ENCODE measurements around the gene EPHB2. TPM values are rescaled to one million over a fixed set of nuclear protein-coding genes. Genes with fewer than 3 reads are reported as not detected.

Gene EPHB2
- polyA plus RNA-seq, 4 donors = 1.1 to 52.5 (median 15.8) TPM

GRCh38 chr1:22862752-22863151 is 152.1 kb downstream of the EPHB2 start:
- no peak for FAIRE-seq
- no peak overlapping the region for H3K27ac ChIP-seq (ENCODE audit: low read depth in 1 of 3, low read length in 2 of 3)
- H3K4me1 ChIP-seq (ENCODE audit: control insufficient read depth in 3 of 3, insufficient read depth in 2 of 3, low read depth in 1 of 3, low read length in 2 of 3) = no peaks in the 10 kb centered on the region
- no peak for DNase-seq
- no peak overlapping the region for H3K4me3 ChIP-seq (ENCODE audit: low read depth in 1 of 3, low read length in 3 of 3)
- H3K27me3 ChIP-seq (ENCODE audit: control insufficient read depth in 3 of 3, insufficient read depth in 3 of 3, low read length in 3 of 3) = no peaks in the 10 kb centered on the region
- 87 to 95% (median 93%) methylated on average over 9 of the region's 9 CpGs for WGBS, 3 donors
- H3K9me3 ChIP-seq (ENCODE audit: control insufficient read depth in 2 of 2, insufficient read depth in 1 of 2, low read depth in 1 of 2, low read length in 1 of 2) = peaks cover 0 to under 1% of the 10 kb centered on the region in 2 donors
- H3K36me3 ChIP-seq (ENCODE audit: control insufficient read depth in 3 of 3, insufficient read depth in 2 of 3, low read depth in 1 of 3, low read length in 3 of 3) = peaks cover 0 to 74% (median 0%) of the 10 kb centered on the region in 3 donors

- no peak overlapping the region for H3K4me3 ChIP-seq (ENCODE audit: low read depth in 1 of 3, low read length in 3 of 3)
- DNase-seq = no peak
- no peak overlapping the region for H3K27ac ChIP-seq (ENCODE audit: low read depth in 1 of 3, low read length in 2 of 3)
- FAIRE-seq = no peak
- 90 to 96% (median 92%) methylated on average over 7 of the region's 7 CpGs for WGBS, 3 donors
- H3K36me3 ChIP-seq (ENCODE audit: control insufficient read depth in 3 of 3, insufficient read depth in 2 of 3, low read depth in 1 of 3, low read length in 3 of 3) = peaks cover 0 to 75% (median 0%) of the 10 kb centered on the region in 3 donors
- H3K27me3 ChIP-seq (ENCODE audit: control insufficient read depth in 3 of 3, insufficient read depth in 3 of 3, low read length in 3 of 3) = no peaks in the 10 kb centered on the region
- H3K9me3 ChIP-seq (ENCODE audit: control insufficient read depth in 2 of 2, insufficient read depth in 1 of 2, low read depth in 1 of 2, low read length in 1 of 2) = peaks cover 0 to 5% of the 10 kb centered on the region in 2 donors
- H3K4me1 ChIP-seq (ENCODE audit: control insufficient read depth in 3 of 3, insufficient read depth in 2 of 3, low read depth in 1 of 3, low read length in 2 of 3) = no peaks in the 10 kb centered on the region
These were observed 153.1 kb downstream of the EPHB2 start for GRCh38 chr1:22863766-22864165.

DNA sequence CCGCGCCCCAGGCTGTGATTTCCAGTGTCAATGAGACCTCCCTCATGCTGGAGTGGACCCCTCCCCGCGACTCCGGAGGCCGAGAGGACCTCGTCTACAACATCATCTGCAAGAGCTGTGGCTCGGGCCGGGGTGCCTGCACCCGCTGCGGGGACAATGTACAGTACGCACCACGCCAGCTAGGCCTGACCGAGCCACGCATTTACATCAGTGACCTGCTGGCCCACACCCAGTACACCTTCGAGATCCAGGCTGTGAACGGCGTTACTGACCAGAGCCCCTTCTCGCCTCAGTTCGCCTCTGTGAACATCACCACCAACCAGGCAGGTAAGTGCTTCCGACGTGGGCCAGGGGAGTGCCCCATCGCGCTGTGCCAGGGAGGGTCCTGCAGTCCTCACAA is 154.2 kb downstream of the EPHB2 start:
- Histone ChIP-seq H3K27ac (ENCODE audit: low read depth in 1 of 3, low read length in 2 of 3) (no peak overlapping the region), H3K27me3 (ENCODE audit: control insufficient read depth in 3 of 3, insufficient read depth in 3 of 3, low read length in 3 of 3) (no peaks in the 10 kb centered on the region), H3K9me3 (ENCODE audit: control insufficient read depth in 2 of 2, insufficient read depth in 1 of 2, low read depth in 1 of 2, low read length in 1 of 2) (peaks cover 0 to 5% of the 10 kb centered on the region in 2 donors), H3K4me1 (ENCODE audit: control insufficient read depth in 3 of 3, insufficient read depth in 2 of 3, low read depth in 1 of 3, low read length in 2 of 3) (no peaks in the 10 kb centered on the region), H3K4me3 (ENCODE audit: low read depth in 1 of 3, low read length in 3 of 3) (no peak overlapping the region), H3K36me3 (ENCODE audit: control insufficient read depth in 3 of 3, insufficient read depth in 2 of 3, low read depth in 1 of 3, low read length in 3 of 3) (peaks cover 0 to 86% (median 0%) of the 10 kb centered on the region in 3 donors)
- FAIRE-seq = no peak
- DNase-seq = no peak
- WGBS, 3 donors = 94 to 95% (median 95%) methylated on average over 22 to 24 of the region's 24 CpGs

DNA sequence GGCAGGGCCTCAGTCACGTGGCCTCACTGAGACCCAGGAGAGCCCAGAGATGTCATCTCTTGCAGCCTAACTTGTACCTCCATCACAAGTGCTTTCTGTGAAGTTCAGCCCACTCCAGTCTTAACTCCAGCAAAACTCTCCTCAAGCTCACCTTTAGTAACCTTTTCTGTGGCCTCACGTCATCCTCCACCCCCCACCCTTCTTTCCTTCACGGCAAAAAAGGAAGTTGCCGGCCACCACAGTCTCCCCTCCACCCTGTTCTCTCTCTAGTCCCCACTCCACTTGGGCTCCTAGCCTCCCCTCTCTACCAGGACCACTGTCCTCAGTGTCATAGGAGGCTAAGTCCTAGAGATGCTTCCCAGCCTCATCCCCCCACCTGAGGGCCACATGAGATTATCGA is 155.1 kb downstream of the EPHB2 start:
- H3K9me3 ChIP-seq (ENCODE audit: control insufficient read depth in 2 of 2, insufficient read depth in 1 of 2, low read depth in 1 of 2, low read length in 1 of 2) = peaks cover 0 to 5% of the 10 kb centered on the region in 2 donors
- no peak overlapping the region for H3K27ac ChIP-seq (ENCODE audit: low read depth in 1 of 3, low read length in 2 of 3)
- no peaks in the 10 kb centered on the region for H3K4me1 ChIP-seq (ENCODE audit: control insufficient read depth in 3 of 3, insufficient read depth in 2 of 3, low read depth in 1 of 3, low read length in 2 of 3)
- WGBS, 3 donors = 63 to 90% (median 68%) methylated on average over 5 of the region's 5 CpGs
- peaks cover 0 to 89% (median 0%) of the 10 kb centered on the region in 3 donors for H3K36me3 ChIP-seq (ENCODE audit: control insufficient read depth in 3 of 3, insufficient read depth in 2 of 3, low read depth in 1 of 3, low read length in 3 of 3)
- no peak for FAIRE-seq
- no peak overlapping the region for H3K4me3 ChIP-seq (ENCODE audit: low read depth in 1 of 3, low read length in 3 of 3)
- no peak for DNase-seq
- H3K27me3 ChIP-seq (ENCODE audit: control insufficient read depth in 3 of 3, insufficient read depth in 3 of 3, low read length in 3 of 3) = no peaks in the 10 kb centered on the region

- H3K27ac ChIP-seq (ENCODE audit: low read depth in 1 of 3, low read length in 2 of 3) = no peak overlapping the region
- no peak for FAIRE-seq
- 94 to 98% (median 97%) methylated on average over 5 of the region's 5 CpGs for WGBS, 3 donors
- H3K4me3 ChIP-seq (ENCODE audit: low read depth in 1 of 3, low read length in 3 of 3) = no peak overlapping the region
- peaks cover 0 to 87% (median 0%) of the 10 kb centered on the region in 3 donors for H3K36me3 ChIP-seq (ENCODE audit: control insufficient read depth in 3 of 3, insufficient read depth in 2 of 3, low read depth in 1 of 3, low read length in 3 of 3)
- DNase-seq = no peak
- no peaks in the 10 kb centered on the region for H3K4me1 ChIP-seq (ENCODE audit: control insufficient read depth in 3 of 3, insufficient read depth in 2 of 3, low read depth in 1 of 3, low read length in 2 of 3)
- peaks cover 0 to 5% of the 10 kb centered on the region in 2 donors for H3K9me3 ChIP-seq (ENCODE audit: control insufficient read depth in 2 of 2, insufficient read depth in 1 of 2, low read depth in 1 of 2, low read length in 1 of 2)
- H3K27me3 ChIP-seq (ENCODE audit: control insufficient read depth in 3 of 3, insufficient read depth in 3 of 3, low read length in 3 of 3) = no peaks in the 10 kb centered on the region
These were observed 156.2 kb downstream of the EPHB2 start for GRCh38 chr1:22866868-22867267.

DNA sequence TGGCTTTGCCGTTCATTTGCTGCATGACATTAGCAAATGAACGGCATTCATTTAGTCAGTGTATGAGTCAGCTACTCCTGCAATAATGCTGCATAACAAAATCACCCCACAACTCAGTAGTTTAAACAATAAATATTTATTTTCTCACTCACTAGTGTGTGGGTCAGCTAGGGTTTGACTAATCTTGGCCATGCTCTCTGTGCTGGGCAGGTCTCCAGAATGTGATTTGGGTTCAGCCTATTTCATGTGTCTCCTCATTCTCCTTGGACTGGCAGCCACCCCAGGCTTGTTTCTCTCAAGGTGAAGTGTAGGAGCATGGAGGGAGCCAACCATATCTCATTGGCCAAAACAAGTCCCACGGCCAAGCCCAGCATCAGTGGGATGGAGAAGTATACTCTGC is 157.7 kb downstream of the EPHB2 start:
- Histone ChIP-seq H3K4me3 (ENCODE audit: low read depth in 1 of 3, low read length in 3 of 3) (no peak overlapping the region), H3K36me3 (ENCODE audit: control insufficient read depth in 3 of 3, insufficient read depth in 2 of 3, low read depth in 1 of 3, low read length in 3 of 3) (peaks cover 0 to 88% (median 0%) of the 10 kb centered on the region in 3 donors), H3K4me1 (ENCODE audit: control insufficient read depth in 3 of 3, insufficient read depth in 2 of 3, low read depth in 1 of 3, low read length in 2 of 3) (peaks cover 0 to 6% (median 0%) of the 10 kb centered on the region in 3 donors), H3K27ac (ENCODE audit: low read depth in 1 of 3, low read length in 2 of 3) (no peak overlapping the region), H3K27me3 (ENCODE audit: control insufficient read depth in 3 of 3, insufficient read depth in 3 of 3, low read length in 3 of 3) (no peaks in the 10 kb centered on the region), H3K9me3 (ENCODE audit: control insufficient read depth in 2 of 2, insufficient read depth in 1 of 2, low read depth in 1 of 2, low read length in 1 of 2) (peaks cover 0 to 5% of the 10 kb centered on the region in 2 donors)
- FAIRE-seq = no peak
- WGBS, 3 donors = 87 to 94% (median 92%) methylated on average over 3 of the region's 3 CpGs
- DNase-seq = no peak

- Histone ChIP-seq H3K27me3 (ENCODE audit: control insufficient read depth in 3 of 3, insufficient read depth in 3 of 3, low read length in 3 of 3) (no peaks in the 10 kb centered on the region), H3K27ac (ENCODE audit: low read depth in 1 of 3, low read length in 2 of 3) (no peak overlapping the region), H3K4me3 (ENCODE audit: low read depth in 1 of 3, low read length in 3 of 3) (no peak overlapping the region), H3K36me3 (ENCODE audit: control insufficient read depth in 3 of 3, insufficient read depth in 2 of 3, low read depth in 1 of 3, low read length in 3 of 3) (peaks cover 0 to 85% (median 0%) of the 10 kb centered on the region in 3 donors), H3K4me1 (ENCODE audit: control insufficient read depth in 3 of 3, insufficient read depth in 2 of 3, low read depth in 1 of 3, low read length in 2 of 3) (peaks cover 0 to 10% (median 2%) of the 10 kb centered on the region in 3 donors), H3K9me3 (ENCODE audit: control insufficient read depth in 2 of 2, insufficient read depth in 1 of 2, low read depth in 1 of 2, low read length in 1 of 2) (peaks cover 0 to 5% of the 10 kb centered on the region in 2 donors)
- no peak for FAIRE-seq
- no peak for DNase-seq
- 80 to 100% (median 96%) methylated on average over 1 of the region's 1 CpG for WGBS, 3 donors
These were observed 158.7 kb downstream of the EPHB2 start for GRCh38 chr1:22869325-22869724.

DNA sequence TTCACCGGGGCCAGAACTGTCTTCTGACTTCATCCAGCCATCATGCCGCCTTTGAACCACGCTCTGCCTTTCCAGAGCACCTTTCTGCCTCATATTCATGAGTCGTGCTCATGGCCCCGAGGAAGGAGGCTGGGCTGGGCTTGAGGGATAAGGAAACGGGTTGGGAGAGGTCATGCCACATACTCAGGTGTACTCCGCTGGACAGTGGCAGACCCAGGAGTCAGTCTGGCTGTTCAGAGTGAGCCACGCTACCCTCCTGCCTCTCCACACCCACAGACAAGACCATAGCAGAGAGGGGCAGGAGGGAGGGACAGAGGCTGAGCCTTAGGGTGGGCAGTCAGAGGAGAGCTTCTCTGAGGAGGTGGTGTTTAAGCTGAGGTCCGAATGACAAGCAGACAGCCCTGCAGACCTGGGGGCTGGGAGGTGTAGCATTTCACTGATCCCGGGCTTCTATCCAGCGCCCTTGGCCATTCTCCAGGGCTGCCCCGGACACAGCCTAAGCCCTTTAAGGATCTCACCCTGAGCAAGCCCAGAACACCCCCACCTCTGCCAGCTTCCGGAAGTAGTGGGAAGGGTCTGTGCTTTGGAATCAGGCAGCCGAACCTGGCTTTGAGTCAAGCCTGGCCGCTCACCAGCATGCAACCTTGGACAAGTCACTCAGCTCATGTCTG is 159.7 kb downstream of the EPHB2 start:
- no peak overlapping the region for H3K27ac ChIP-seq (ENCODE audit: low read depth in 1 of 3, low read length in 2 of 3)
- FAIRE-seq (no peak), DNase-seq (no peak)
- WGBS, 3 donors = 63 to 67% (median 66%) methylated on average over 15 of the region's 15 CpGs
- no peaks in the 10 kb centered on the region for H3K27me3 ChIP-seq (ENCODE audit: control insufficient read depth in 3 of 3, insufficient read depth in 3 of 3, low read length in 3 of 3)
- peaks cover 0 to 85% (median 0%) of the 10 kb centered on the region in 3 donors for H3K36me3 ChIP-seq (ENCODE audit: control insufficient read depth in 3 of 3, insufficient read depth in 2 of 3, low read depth in 1 of 3, low read length in 3 of 3)
- H3K9me3 ChIP-seq (ENCODE audit: control insufficient read depth in 2 of 2, insufficient read depth in 1 of 2, low read depth in 1 of 2, low read length in 1 of 2) = peaks cover 0 to 5% of the 10 kb centered on the region in 2 donors
- H3K4me1 ChIP-seq (ENCODE audit: control insufficient read depth in 3 of 3, insufficient read depth in 2 of 3, low read depth in 1 of 3, low read length in 2 of 3) = peaks cover 0 to 10% (median 2%) of the 10 kb centered on the region in 3 donors
- no peak overlapping the region for H3K4me3 ChIP-seq (ENCODE audit: low read depth in 1 of 3, low read length in 3 of 3)
